Sigmoid colon (tissue), 4 donors: Measurements from ENCODE around the gene GPC5.

Experiments used
- POLR2A ChIP-seq, 2 donors: fragments of 450-650 bp; IDR thresholded peaks; one replicate each; pipeline ENCODE4 v1.6.1; 2016; ENCODE audit warnings: antibody characterized with exemption in 2 of 2, mild to moderate bottlenecking in 2 of 2, moderate library complexity in 2 of 2
- POLR2AphosphoS5 ChIP-seq, 4 donors: sonication (generic); formaldehyde crosslinking; IDR thresholded peaks; one replicate each; pipeline ENCODE4 v1.6.1; 2017; ENCODE audit warnings: antibody characterized with exemption in 4 of 4
- TF ChIP-seq, protein P1 (sequence below), 4 experiments: fragments of 450-650 bp in 3 of 4; fragments of 200-600 bp in 1 of 4; IDR thresholded peaks; one replicate each; pipeline ENCODE4 v1.5.1; 2016 to 2019; ENCODE audit warnings: antibody characterized with exemption in 4 of 4, mild to moderate bottlenecking in 3 of 4, moderate library complexity in 2 of 4

DNA sequence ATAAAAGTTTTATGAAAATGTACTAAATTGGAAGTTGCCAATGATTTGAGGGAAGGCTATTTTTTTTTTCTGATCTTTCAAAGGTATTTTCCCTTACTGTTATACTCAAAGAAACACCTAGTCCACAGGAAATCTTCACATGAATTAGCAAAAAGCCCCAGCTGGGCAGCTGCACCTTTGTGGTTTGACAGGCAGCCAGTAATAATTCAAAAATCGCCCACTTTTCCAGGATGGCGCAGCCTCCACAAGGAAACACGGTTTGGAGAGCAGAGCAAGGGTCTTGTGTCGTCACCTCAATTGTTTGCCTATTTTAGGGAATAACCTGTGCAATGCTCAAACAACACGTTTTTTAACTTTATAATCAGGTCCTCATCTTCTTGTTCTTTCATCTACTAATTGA lies 1503.3 kb downstream of the GPC5 start:
- TF ChIP-seq, protein P1, sequence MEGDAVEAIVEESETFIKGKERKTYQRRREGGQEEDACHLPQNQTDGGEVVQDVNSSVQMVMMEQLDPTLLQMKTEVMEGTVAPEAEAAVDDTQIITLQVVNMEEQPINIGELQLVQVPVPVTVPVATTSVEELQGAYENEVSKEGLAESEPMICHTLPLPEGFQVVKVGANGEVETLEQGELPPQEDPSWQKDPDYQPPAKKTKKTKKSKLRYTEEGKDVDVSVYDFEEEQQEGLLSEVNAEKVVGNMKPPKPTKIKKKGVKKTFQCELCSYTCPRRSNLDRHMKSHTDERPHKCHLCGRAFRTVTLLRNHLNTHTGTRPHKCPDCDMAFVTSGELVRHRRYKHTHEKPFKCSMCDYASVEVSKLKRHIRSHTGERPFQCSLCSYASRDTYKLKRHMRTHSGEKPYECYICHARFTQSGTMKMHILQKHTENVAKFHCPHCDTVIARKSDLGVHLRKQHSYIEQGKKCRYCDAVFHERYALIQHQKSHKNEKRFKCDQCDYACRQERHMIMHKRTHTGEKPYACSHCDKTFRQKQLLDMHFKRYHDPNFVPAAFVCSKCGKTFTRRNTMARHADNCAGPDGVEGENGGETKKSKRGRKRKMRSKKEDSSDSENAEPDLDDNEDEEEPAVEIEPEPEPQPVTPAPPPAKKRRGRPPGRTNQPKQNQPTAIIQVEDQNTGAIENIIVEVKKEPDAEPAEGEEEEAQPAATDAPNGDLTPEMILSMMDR (IDR thresholded peaks at IDR 0.05): no peak
- TF ChIP-seq POLR2AphosphoS5 (IDR thresholded peaks at IDR 0.05): no peak
- TF ChIP-seq POLR2A (IDR thresholded peaks at IDR 0.05): no peak
